Measurements from ENCODE around the gene FRZB.

- TF ChIP-seq CTCF (conservative IDR thresholded peaks at IDR 0.05) (no peak), ZFX (IDR thresholded peaks at IDR 0.05) (no peak)
Measured at GRCh38 chr2:182864949-182865570, 1.4 kb downstream of the FRZB start.

Data from C4-2B (cell line).